ENCODE data around the gene ZNF789.

Gene ZNF789

GRCh38 chr7:99437946-99438572, 34.6 kb upstream of the ZNF789 start:
- TF ChIP-seq, protein P1, sequence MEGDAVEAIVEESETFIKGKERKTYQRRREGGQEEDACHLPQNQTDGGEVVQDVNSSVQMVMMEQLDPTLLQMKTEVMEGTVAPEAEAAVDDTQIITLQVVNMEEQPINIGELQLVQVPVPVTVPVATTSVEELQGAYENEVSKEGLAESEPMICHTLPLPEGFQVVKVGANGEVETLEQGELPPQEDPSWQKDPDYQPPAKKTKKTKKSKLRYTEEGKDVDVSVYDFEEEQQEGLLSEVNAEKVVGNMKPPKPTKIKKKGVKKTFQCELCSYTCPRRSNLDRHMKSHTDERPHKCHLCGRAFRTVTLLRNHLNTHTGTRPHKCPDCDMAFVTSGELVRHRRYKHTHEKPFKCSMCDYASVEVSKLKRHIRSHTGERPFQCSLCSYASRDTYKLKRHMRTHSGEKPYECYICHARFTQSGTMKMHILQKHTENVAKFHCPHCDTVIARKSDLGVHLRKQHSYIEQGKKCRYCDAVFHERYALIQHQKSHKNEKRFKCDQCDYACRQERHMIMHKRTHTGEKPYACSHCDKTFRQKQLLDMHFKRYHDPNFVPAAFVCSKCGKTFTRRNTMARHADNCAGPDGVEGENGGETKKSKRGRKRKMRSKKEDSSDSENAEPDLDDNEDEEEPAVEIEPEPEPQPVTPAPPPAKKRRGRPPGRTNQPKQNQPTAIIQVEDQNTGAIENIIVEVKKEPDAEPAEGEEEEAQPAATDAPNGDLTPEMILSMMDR (IDR thresholded peaks at IDR 0.05; ENCODE audit: low read length): no peak
- TF ChIP-seq EZH2 (IDR thresholded peaks at IDR 0.05; ENCODE audit: borderline replicate concordance, low read length): no peak
- Histone ChIP-seq H3K27ac (ENCODE audit: low read depth, low read length, poor library complexity, severe bottlenecking) (peak overlapping the region; percentile 58), H3K9me2 (ENCODE audit: low read depth, low read length) (no peaks in the 10 kb centered on the region), H3K79me2 (ENCODE audit: insufficient read depth, low read length) (peaks cover 22% of the 10 kb centered on the region), H3K9me3 (ENCODE audit: low read length) (no peaks in the 10 kb centered on the region), H3F3A (ENCODE audit: insufficient read depth, low read length) (no peaks in the 10 kb centered on the region), H4K20me1 (ENCODE audit: insufficient read depth, low read length) (no peaks in the 10 kb centered on the region), H3K4me3 (ENCODE audit: low read depth, low read length, poor library complexity, severe bottlenecking) (peak overlapping the region; percentile 99), H3K36me3 (ENCODE audit: insufficient read depth, low read length) (peaks cover 35% of the 10 kb centered on the region), H2AFZ (ENCODE audit: low read length) (peak overlapping the region; percentile 45; the same call in 1 of the 2 replicates), H3K4me2 (ENCODE audit: low read length) (peak overlapping the region; percentile 90), H3K9ac (ENCODE audit: low read length) (peak overlapping the region; percentile 87), H3K4me1 (ENCODE audit: insufficient read depth, low read length, severe bottlenecking) (peaks cover 18% of the 10 kb centered on the region), H3K27me3 (ENCODE audit: insufficient read depth, low read length) (no peaks in the 10 kb centered on the region)

- TF ChIP-seq, protein P1 (IDR thresholded peaks at IDR 0.05; ENCODE audit: low read length): no peak
- TF ChIP-seq EZH2 (IDR thresholded peaks at IDR 0.05; ENCODE audit: borderline replicate concordance, low read length): no peak
- peaks cover 18% of the 10 kb centered on the region for H3K4me1 ChIP-seq (ENCODE audit: insufficient read depth, low read length, severe bottlenecking)
- peak within 1 kb of the TSS; percentile 45; the same call in 1 of the 2 replicates for H2AFZ ChIP-seq (ENCODE audit: low read length)
- no peaks in the 10 kb centered on the region for H3K9me2 ChIP-seq (ENCODE audit: low read depth, low read length)
- H3K9ac ChIP-seq (ENCODE audit: low read length): peak within 1 kb of the TSS; percentile 87
- H3K36me3 ChIP-seq (ENCODE audit: insufficient read depth, low read length): peaks cover 35% of the 10 kb centered on the region
- no peaks in the 10 kb centered on the region for H3F3A ChIP-seq (ENCODE audit: insufficient read depth, low read length)
- no peaks in the 10 kb centered on the region for H4K20me1 ChIP-seq (ENCODE audit: insufficient read depth, low read length)
- H3K4me3 ChIP-seq (ENCODE audit: low read depth, low read length, poor library complexity, severe bottlenecking): peak within 1 kb of the TSS; percentile 99
- peak within 1 kb of the TSS; percentile 58 for H3K27ac ChIP-seq (ENCODE audit: low read depth, low read length, poor library complexity, severe bottlenecking)
- no peaks in the 10 kb centered on the region for H3K27me3 ChIP-seq (ENCODE audit: insufficient read depth, low read length)
- H3K4me2 ChIP-seq (ENCODE audit: low read length): peak within 1 kb of the TSS; percentile 90
- peaks cover 22% of the 10 kb centered on the region for H3K79me2 ChIP-seq (ENCODE audit: insufficient read depth, low read length)
- no peaks in the 10 kb centered on the region for H3K9me3 ChIP-seq (ENCODE audit: low read length)
These were observed 33.9 kb upstream of the ZNF789 start, which contains the start of the genes CPSF4 and PTCD1 for GRCh38 chr7:99438573-99439480. Gene CPSF4, plus strand, starts transcription at chr7:99438943. Its CDS starts 140 bp downstream, at chr7:99439083. Gene PTCD1, minus strand, starts transcription at chr7:99438798. Its CDS starts 3,556 bp downstream, at chr7:99435242.

DNA sequence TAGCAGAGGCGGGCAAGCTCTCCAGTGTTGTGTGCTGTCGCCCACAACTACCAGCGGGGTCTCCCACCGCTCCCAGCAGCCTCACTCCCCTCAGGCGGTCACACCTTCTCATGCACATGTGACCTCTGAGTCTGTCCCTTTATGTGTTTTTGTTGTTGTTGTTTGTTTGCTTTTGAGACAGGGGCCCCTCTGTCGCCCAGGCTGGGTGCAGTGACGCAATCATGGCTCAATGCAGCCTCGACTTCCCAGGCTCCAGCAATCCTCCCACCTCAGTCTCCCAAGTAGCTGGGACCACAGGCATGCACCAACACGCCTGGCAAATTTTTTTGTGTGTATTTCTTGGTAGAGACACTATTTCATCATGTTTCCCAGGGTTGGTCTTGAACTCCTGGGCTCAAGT, 32.5 kb upstream of the ZNF789 start:
- Histone ChIP-seq H3K9me3 (ENCODE audit: low read length) (no peaks in the 10 kb centered on the region), H3K4me3 (ENCODE audit: low read depth, low read length, poor library complexity, severe bottlenecking) (peak overlapping the region; percentile 99), H3K27me3 (ENCODE audit: insufficient read depth, low read length) (no peaks in the 10 kb centered on the region), H3K9me2 (ENCODE audit: low read depth, low read length) (no peaks in the 10 kb centered on the region), H2AFZ (ENCODE audit: low read length) (no peak overlapping the region), H3K9ac (ENCODE audit: low read length) (peak overlapping the region; percentile 87; the same call in 1 of the 2 replicates), H3K36me3 (ENCODE audit: insufficient read depth, low read length) (peaks cover 34% of the 10 kb centered on the region), H3K4me1 (ENCODE audit: insufficient read depth, low read length, severe bottlenecking) (peaks cover 18% of the 10 kb centered on the region), H4K20me1 (ENCODE audit: insufficient read depth, low read length) (no peaks in the 10 kb centered on the region), H3K4me2 (ENCODE audit: low read length) (peak overlapping the region; percentile 90), H3K79me2 (ENCODE audit: insufficient read depth, low read length) (peaks cover 22% of the 10 kb centered on the region), H3F3A (ENCODE audit: insufficient read depth, low read length) (no peaks in the 10 kb centered on the region), H3K27ac (ENCODE audit: low read depth, low read length, poor library complexity, severe bottlenecking) (no peak overlapping the region)
- no peak for TF ChIP-seq EZH2 (IDR thresholded peaks at IDR 0.05; ENCODE audit: borderline replicate concordance, low read length)
- TF ChIP-seq, protein P1 (IDR thresholded peaks at IDR 0.05; ENCODE audit: low read length): no peak

Data from OCI-LY1 (cell line).